NB4 (cell line): ENCODE measurements around the gene POC1A.

Experiments used
- POLR2A ChIP-seq: IDR thresholded peaks from 2 replicates; pipeline ENCODE4 v1.6.1; 2011; ENCODE audit warnings: mild to moderate bottlenecking; ENCODE audit not compliant: insufficient read length; ENCODE audit errors: extremely low read depth
- TF ChIP-seq, protein P1 (sequence below): IDR thresholded peaks from one replicate; pipeline ENCODE4 v1.5.1; 2012; ENCODE audit warnings: low read depth, low read length
- TF ChIP-seq, protein P2 (sequence below): IDR thresholded peaks from 2 replicates; pipeline ENCODE4 v1.6.1; 2011; ENCODE audit warnings: low read depth, low read length

DNA sequence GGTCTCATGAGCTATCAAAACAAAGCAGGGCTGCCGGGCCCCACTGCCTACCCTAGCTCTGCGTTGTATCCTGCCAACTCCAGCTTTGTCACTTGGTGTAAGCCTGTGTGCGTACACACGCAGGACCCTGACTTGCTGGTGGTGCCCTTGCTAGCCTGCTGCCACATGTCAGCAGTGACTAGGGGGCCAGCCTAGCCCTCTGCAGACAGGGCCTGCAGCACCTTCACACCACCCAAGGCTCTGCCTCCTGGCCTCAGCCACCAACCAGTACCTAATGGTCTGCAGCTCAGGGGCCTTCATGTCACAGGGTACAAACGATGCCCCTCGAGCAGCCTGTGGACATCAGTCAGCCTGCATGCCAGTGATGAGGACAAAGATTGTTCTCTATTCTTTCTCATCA, 67.8 kb downstream of the POC1A start:
- TF ChIP-seq, protein P1, sequence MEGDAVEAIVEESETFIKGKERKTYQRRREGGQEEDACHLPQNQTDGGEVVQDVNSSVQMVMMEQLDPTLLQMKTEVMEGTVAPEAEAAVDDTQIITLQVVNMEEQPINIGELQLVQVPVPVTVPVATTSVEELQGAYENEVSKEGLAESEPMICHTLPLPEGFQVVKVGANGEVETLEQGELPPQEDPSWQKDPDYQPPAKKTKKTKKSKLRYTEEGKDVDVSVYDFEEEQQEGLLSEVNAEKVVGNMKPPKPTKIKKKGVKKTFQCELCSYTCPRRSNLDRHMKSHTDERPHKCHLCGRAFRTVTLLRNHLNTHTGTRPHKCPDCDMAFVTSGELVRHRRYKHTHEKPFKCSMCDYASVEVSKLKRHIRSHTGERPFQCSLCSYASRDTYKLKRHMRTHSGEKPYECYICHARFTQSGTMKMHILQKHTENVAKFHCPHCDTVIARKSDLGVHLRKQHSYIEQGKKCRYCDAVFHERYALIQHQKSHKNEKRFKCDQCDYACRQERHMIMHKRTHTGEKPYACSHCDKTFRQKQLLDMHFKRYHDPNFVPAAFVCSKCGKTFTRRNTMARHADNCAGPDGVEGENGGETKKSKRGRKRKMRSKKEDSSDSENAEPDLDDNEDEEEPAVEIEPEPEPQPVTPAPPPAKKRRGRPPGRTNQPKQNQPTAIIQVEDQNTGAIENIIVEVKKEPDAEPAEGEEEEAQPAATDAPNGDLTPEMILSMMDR = no peak
- TF ChIP-seq, protein P2, sequence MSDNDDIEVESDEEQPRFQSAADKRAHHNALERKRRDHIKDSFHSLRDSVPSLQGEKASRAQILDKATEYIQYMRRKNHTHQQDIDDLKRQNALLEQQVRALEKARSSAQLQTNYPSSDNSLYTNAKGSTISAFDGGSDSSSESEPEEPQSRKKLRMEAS = no peak
- no peak for TF ChIP-seq POLR2A
